Measurements from ENCODE around the gene DNAH10. TPM values are rescaled to one million over a fixed set of nuclear protein-coding genes. Genes with fewer than 3 reads are reported as not detected.

DNAH10 gene
- total and polyA plus RNA-seq, 10 of the 15 experiments (the other 5 are each of a cell fraction or from before 2014, with no cell fraction given), result 0.01 to 0.32 (median 0.06) TPM

DNA sequence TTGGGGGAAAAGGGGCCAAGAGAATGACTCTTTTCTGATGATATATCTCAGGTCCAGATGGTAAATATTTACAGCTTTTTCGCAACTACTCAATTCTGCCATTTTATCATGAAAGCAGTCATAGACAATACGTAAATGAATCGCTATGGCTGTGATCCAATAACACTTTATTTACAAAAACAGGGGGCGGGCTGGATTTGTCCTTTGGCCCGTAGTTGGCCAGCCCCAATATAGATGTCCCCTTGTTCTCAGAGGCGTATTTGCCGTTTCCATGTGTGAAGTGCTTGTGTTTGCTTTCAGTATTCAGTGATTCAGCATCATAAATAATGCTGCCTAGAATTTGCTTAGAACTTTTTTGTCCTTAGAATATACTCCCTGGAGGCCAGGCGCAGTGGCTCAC is 133.3 kb downstream of the DNAH10 start:
- H3K36me3 ChIP-seq (ENCODE audit: control insufficient read depth in 2 of 2, insufficient read depth in 2 of 2, low read length in 1 of 2), result no peaks in the 10 kb centered on the region
- 81% methylated on average over 8 of the region's 8 CpGs for WGBS (ENCODE audit: insufficient coverage, insufficient replicate concordance, low lambda C conversion rate, missing lambda C conversion rate)
- H3K4me1 ChIP-seq (ENCODE audit: control insufficient read depth, insufficient read depth, low read length), result no peaks in the 10 kb centered on the region
- no peaks in the 10 kb centered on the region for H3K79me2 ChIP-seq (ENCODE audit: control insufficient read depth, insufficient read depth, low read length)
- DNase-seq (ENCODE audit: low read depth, low spot score) (no peak), FAIRE-seq (no peak), ATAC-seq (no peak)
- no peaks in the 10 kb centered on the region for H3K9me3 ChIP-seq (replicated peaks; ENCODE audit: control insufficient read depth, insufficient read depth, low read length)
- H3K27me3 ChIP-seq (replicated peaks in 1 of 2; ENCODE audit: control insufficient read depth in 2 of 2, insufficient read depth in 2 of 2, low read length in 1 of 2), result no peaks in the 10 kb centered on the region; a peak in 2 of 4 replicates
- ChIA-PET SMC1A (ENCODE audit: uncharacterized antibody, unreplicated experiment) (no interaction called here), RAD21 (ENCODE audit: unreplicated experiment) (no interaction called here), POLR2A (no interaction called here), CTCF (no interaction called here)
- no TSS peak for BruUV-seq (replicated peaks)
- in situ Hi-C loops (cut with MboI), result no loop called here
- H2AFZ ChIP-seq (ENCODE audit: control insufficient read depth, low read depth, low read length), result no peak overlapping the region
- no peak for TF ChIP-seq LARP7 (IDR thresholded peaks at IDR 0.05)
- no peak for TF ChIP-seq TCF12 (IDR thresholded peaks at IDR 0.05; ENCODE audit: low read depth, low read length)
- TF ChIP-seq, protein P1, sequence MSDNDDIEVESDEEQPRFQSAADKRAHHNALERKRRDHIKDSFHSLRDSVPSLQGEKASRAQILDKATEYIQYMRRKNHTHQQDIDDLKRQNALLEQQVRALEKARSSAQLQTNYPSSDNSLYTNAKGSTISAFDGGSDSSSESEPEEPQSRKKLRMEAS (IDR thresholded peaks at IDR 0.05; ENCODE audit: low read depth, low read length), result no peak
- TF ChIP-seq NRF1 (conservative IDR thresholded peaks at IDR 0.05; ENCODE audit: low read depth, low read length), result no peak
- no peak for TF ChIP-seq TCF3 (IDR thresholded peaks at IDR 0.05; ENCODE audit: borderline replicate concordance, insufficient read depth, low read depth, low read length)
- no peak for TF ChIP-seq SUZ12 (IDR thresholded peaks at IDR 0.05; ENCODE audit: unreplicated experiment)
- TF ChIP-seq, protein P2, sequence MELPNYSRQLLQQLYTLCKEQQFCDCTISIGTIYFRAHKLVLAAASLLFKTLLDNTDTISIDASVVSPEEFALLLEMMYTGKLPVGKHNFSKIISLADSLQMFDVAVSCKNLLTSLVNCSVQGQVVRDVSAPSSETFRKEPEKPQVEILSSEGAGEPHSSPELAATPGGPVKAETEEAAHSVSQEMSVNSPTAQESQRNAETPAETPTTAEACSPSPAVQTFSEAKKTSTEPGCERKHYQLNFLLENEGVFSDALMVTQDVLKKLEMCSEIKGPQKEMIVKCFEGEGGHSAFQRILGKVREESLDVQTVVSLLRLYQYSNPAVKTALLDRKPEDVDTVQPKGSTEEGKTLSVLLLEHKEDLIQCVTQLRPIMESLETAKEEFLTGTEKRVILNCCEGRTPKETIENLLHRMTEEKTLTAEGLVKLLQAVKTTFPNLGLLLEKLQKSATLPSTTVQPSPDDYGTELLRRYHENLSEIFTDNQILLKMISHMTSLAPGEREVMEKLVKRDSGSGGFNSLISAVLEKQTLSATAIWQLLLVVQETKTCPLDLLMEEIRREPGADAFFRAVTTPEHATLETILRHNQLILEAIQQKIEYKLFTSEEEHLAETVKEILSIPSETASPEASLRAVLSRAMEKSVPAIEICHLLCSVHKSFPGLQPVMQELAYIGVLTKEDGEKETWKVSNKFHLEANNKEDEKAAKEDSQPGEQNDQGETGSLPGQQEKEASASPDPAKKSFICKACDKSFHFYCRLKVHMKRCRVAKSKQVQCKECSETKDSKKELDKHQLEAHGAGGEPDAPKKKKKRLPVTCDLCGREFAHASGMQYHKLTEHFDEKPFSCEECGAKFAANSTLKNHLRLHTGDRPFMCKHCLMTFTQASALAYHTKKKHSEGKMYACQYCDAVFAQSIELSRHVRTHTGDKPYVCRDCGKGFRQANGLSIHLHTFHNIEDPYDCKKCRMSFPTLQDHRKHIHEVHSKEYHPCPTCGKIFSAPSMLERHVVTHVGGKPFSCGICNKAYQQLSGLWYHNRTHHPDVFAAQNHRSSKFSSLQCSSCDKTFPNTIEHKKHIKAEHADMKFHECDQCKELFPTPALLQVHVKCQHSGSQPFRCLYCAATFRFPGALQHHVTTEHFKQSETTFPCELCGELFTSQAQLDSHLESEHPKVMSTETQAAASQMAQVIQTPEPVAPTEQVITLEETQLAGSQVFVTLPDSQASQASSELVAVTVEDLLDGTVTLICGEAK (IDR thresholded peaks at IDR 0.05; ENCODE audit: borderline replicate concordance), result no peak
- no peak for TF ChIP-seq GATAD2B (conservative IDR thresholded peaks at IDR 0.05; ENCODE audit: low read depth)
- TF ChIP-seq IRF4 (IDR thresholded peaks at IDR 0.05; ENCODE audit: low read depth, low read length), result no peak
- no peak for TF ChIP-seq ZZZ3 (IDR thresholded peaks at IDR 0.05; ENCODE audit: control insufficient read depth, insufficient read length, low read depth)
- TF ChIP-seq NFYA (IDR thresholded peaks at IDR 0.05; ENCODE audit: borderline replicate concordance, low read depth, low read length), result no peak
- H3K9ac ChIP-seq (ENCODE audit: control insufficient read depth, insufficient read depth, low read length), result no peak overlapping the region
- no peak overlapping the region for H3K4me2 ChIP-seq (ENCODE audit: control insufficient read depth, insufficient read depth)
- H3K27ac ChIP-seq (ENCODE audit: control insufficient read depth, insufficient read depth), result no peak overlapping the region
- no peak overlapping the region for H3K4me3 ChIP-seq
- no peaks in the 10 kb centered on the region for H4K20me1 ChIP-seq (ENCODE audit: control insufficient read depth, insufficient read depth)
- intact Hi-C loops (cut with micrococcal nuclease; ENCODE audit: unreplicated experiment), result no loop called here
